IMR-90 (cell line): ENCODE results near the gene CSRNP3.

ENCODE experiments used
- BHLHE40 ChIP-seq: fragments of 150-350 bp; IDR thresholded peaks from 2 replicates; pipeline ENCODE4 v1.6.1; 2016; ENCODE audit warnings: mild to moderate bottlenecking, low read depth, low read length
- CHD1 ChIP-seq: IDR thresholded peaks from 2 replicates; pipeline ENCODE4 v1.6.1; 2012; ENCODE audit warnings: low read depth, low read length, improper control_type of control experiment
- MAZ ChIP-seq: IDR thresholded peaks from 2 replicates; pipeline ENCODE4 v1.6.1; 2012; ENCODE audit warnings: low read depth, mild to moderate bottlenecking, low read length, improper control_type of control experiment, moderate library complexity, borderline replicate concordance
- MXI1 ChIP-seq: IDR thresholded peaks from 2 replicates; pipeline ENCODE4 v1.6.1; 2012; ENCODE audit warnings: low read depth, mild to moderate bottlenecking, low read length, moderate library complexity, borderline replicate concordance
- POLR2A ChIP-seq: IDR thresholded peaks from 2 replicates; pipeline ENCODE4 v1.6.1; 2012; ENCODE audit warnings: mild to moderate bottlenecking, low read depth, low read length
- RAD21 ChIP-seq: IDR thresholded peaks from 2 replicates; pipeline ENCODE4 v1.6.1; 2012; ENCODE audit warnings: low read length, improper control_type of control experiment
- RCOR1 ChIP-seq: IDR thresholded peaks from 2 replicates; pipeline ENCODE4 v1.6.1; 2012; ENCODE audit warnings: mild to moderate bottlenecking, low read length, improper control_type of control experiment; ENCODE audit not compliant: insufficient replicate concordance
- RFX5 ChIP-seq: IDR thresholded peaks from 2 replicates; pipeline ENCODE4 v1.8.0; 2012; ENCODE audit warnings: low read depth, mild to moderate bottlenecking, low read length, moderate library complexity
- SMC3 ChIP-seq: fragments of 150-350 bp; IDR thresholded peaks from 2 replicates; pipeline ENCODE4 v1.6.1; 2016; ENCODE audit warnings: low read depth, mild to moderate bottlenecking, antibody characterized with exemption, low read length, moderate library complexity
- USF2 ChIP-seq: fragments of 150-350 bp; IDR thresholded peaks from 2 replicates; pipeline ENCODE4 v1.6.1; 2017; ENCODE audit warnings: mild to moderate bottlenecking, antibody characterized with exemption, low read length, low read depth
- TF ChIP-seq, protein P1 (sequence below): conservative IDR thresholded peaks from 2 replicates; pipeline ENCODE4 v1.5.1; 2012; ENCODE audit warnings: mild to moderate bottlenecking, low read depth, low read length, improper control_type of control experiment

- TF ChIP-seq, protein P1, sequence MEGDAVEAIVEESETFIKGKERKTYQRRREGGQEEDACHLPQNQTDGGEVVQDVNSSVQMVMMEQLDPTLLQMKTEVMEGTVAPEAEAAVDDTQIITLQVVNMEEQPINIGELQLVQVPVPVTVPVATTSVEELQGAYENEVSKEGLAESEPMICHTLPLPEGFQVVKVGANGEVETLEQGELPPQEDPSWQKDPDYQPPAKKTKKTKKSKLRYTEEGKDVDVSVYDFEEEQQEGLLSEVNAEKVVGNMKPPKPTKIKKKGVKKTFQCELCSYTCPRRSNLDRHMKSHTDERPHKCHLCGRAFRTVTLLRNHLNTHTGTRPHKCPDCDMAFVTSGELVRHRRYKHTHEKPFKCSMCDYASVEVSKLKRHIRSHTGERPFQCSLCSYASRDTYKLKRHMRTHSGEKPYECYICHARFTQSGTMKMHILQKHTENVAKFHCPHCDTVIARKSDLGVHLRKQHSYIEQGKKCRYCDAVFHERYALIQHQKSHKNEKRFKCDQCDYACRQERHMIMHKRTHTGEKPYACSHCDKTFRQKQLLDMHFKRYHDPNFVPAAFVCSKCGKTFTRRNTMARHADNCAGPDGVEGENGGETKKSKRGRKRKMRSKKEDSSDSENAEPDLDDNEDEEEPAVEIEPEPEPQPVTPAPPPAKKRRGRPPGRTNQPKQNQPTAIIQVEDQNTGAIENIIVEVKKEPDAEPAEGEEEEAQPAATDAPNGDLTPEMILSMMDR: no peak
- TF ChIP-seq SMC3 (no peak), RFX5 (no peak), USF2 (no peak), POLR2A (no peak), RCOR1 (no peak), MXI1 (no peak), CHD1 (no peak), MAZ (no peak), BHLHE40 (no peak), RAD21 (no peak)
Observed at GRCh38 chr2:165420231-165420630, 49.3 kb upstream of the CSRNP3 start.
